ENCODE measurements around the gene SPOPL.

DNA sequence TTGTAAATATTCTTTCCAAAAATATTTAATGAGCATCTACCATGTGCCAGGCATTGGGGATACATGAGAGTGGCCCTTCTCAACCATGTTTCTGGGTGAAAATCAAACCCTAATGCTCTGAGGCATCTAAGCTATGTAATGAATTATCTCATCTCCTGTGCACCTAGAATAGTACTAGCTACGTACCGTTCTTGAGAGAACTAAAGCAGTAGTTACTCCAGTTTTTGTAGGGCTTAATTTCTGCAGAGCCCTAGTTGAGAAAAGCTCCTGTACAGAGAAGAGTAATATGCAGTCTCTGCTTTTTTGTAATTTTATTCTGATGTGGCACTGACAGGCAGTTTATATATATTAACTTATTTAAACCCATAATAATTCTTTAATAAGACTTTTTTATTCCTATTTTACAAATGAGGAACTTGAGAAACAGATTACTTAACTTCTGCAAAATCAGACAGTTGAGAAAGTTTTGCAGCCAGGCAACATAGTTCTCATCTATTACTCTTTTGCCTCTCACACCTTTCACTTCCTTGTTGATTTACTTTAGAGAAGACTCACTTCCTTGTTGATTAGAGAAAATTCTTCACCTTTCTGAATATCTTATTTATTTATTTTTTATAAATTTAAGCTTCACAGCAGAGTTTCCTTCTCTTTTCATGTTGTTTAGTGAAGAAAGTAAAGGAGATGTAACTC lies 3.1 kb downstream of the SPOPL start:
- TF ChIP-seq, protein P1, sequence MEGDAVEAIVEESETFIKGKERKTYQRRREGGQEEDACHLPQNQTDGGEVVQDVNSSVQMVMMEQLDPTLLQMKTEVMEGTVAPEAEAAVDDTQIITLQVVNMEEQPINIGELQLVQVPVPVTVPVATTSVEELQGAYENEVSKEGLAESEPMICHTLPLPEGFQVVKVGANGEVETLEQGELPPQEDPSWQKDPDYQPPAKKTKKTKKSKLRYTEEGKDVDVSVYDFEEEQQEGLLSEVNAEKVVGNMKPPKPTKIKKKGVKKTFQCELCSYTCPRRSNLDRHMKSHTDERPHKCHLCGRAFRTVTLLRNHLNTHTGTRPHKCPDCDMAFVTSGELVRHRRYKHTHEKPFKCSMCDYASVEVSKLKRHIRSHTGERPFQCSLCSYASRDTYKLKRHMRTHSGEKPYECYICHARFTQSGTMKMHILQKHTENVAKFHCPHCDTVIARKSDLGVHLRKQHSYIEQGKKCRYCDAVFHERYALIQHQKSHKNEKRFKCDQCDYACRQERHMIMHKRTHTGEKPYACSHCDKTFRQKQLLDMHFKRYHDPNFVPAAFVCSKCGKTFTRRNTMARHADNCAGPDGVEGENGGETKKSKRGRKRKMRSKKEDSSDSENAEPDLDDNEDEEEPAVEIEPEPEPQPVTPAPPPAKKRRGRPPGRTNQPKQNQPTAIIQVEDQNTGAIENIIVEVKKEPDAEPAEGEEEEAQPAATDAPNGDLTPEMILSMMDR (conservative IDR thresholded peaks at IDR 0.05), result no peak
- TF ChIP-seq ZFX (IDR thresholded peaks at IDR 0.05), result no peak

Data from C4-2B (cell line).